Measurements from ENCODE around the gene ADPRHL1.

The ADPRHL1 gene

GRCh38 chr13:113433391-113433916, 19.8 kb downstream of the ADPRHL1 start:
- POLR2A ChIA-PET, result no interaction called here
- DNase-seq (ENCODE audit: low read depth, low spot score), result no peak
- TF ChIP-seq CTCF (IDR thresholded peaks at IDR 0.05; ENCODE audit: insufficient read depth, low read length, missing control alignments), result no peak
- CTCF ChIA-PET, result no interaction called here
- H3K4me3 ChIP-seq (ENCODE audit: low read depth, low read length), result no peak overlapping the region

GRCh38 chr13:113432506-113433270, 20.6 kb downstream of the ADPRHL1 start:
- ChIA-PET CTCF (interaction anchor here (1.0 kb wide), 1 partner anchor 34 kb away, joined by 3 read pairs; no protein-coding TSS in a partner anchor), POLR2A (no interaction called here)
- no peak overlapping the region for H3K4me3 ChIP-seq (ENCODE audit: low read depth, low read length)
- no peak for TF ChIP-seq CTCF (IDR thresholded peaks at IDR 0.05; ENCODE audit: insufficient read depth, low read length, missing control alignments)
- no peak for DNase-seq (ENCODE audit: low read depth, low spot score)

- ChIA-PET CTCF (no interaction called here), POLR2A (no interaction called here)
- no peak for DNase-seq (ENCODE audit: low read depth, low spot score)
- no peak for TF ChIP-seq CTCF (IDR thresholded peaks at IDR 0.05; ENCODE audit: insufficient read depth, low read length, missing control alignments)
- H3K4me3 ChIP-seq (ENCODE audit: low read depth, low read length), result no peak overlapping the region
Observed at GRCh38 chr13:113431171-113431570, 22.1 kb downstream of the ADPRHL1 start.

GRCh38 chr13:113430378-113431110, 22.7 kb downstream of the ADPRHL1 start:
- CTCF ChIA-PET, result no interaction called here
- POLR2A ChIA-PET, result no interaction called here
- TF ChIP-seq CTCF (IDR thresholded peaks at IDR 0.05; ENCODE audit: insufficient read depth, low read length, missing control alignments), result no peak
- H3K4me3 ChIP-seq (ENCODE audit: low read depth, low read length), result no peak overlapping the region
- no peak for DNase-seq (ENCODE audit: low read depth, low spot score)

- ChIA-PET POLR2A (no interaction called here), CTCF (no interaction called here)
- no peak overlapping the region for H3K4me3 ChIP-seq (ENCODE audit: low read depth, low read length)
- TF ChIP-seq CTCF (IDR thresholded peaks at IDR 0.05; ENCODE audit: insufficient read depth, low read length, missing control alignments), result no peak
- DNase-seq (ENCODE audit: low read depth, low spot score), result no peak
Observed at GRCh38 chr13:113429608-113429985, 23.7 kb downstream of the ADPRHL1 start.

GRCh38 chr13:113428871-113429607, 24.2 kb downstream of the ADPRHL1 start:
- DNase-seq (ENCODE audit: low read depth, low spot score), result no peak
- CTCF ChIA-PET, result no interaction called here
- POLR2A ChIA-PET, result no interaction called here
- no peak for TF ChIP-seq CTCF (IDR thresholded peaks at IDR 0.05; ENCODE audit: insufficient read depth, low read length, missing control alignments)
- H3K4me3 ChIP-seq (ENCODE audit: low read depth, low read length), result no peak overlapping the region
